PC-3 (cell line): ENCODE measurements around the gene HRH2. TPM values are rescaled to one million over a fixed set of nuclear protein-coding genes. Genes with fewer than 3 reads are reported as not detected.

Experiments used
- ATAC-seq: fragments of 200-7000 bp; cut with Tn5 transposase; 2 replicates; pipeline ENCODE4 v1.9.1; 2020; ENCODE audit warnings: mild to moderate bottlenecking, moderate library complexity
- BruUV-seq: library from RNA; stranded (reverse); fragments of 400-500 nt; replicated peaks from 2 replicates; lab custom pipeline; 2021; lab: Mats Ljungman, UMichigan
- CTCF ChIA-PET: fragments of 300-600 bp; sonication (Branson Sonifier 250); formaldehyde crosslinking; loops from one replicate; lab custom pipeline; 2022; ENCODE audit warnings: antibody characterized with exemption; lab: Charles Lee
- POLR2A ChIA-PET: fragments of 300-600 bp; sonication (Branson Sonifier 250); formaldehyde crosslinking; loops from one replicate; lab custom pipeline; 2022; ENCODE audit warnings: antibody characterized with exemption; ENCODE audit not compliant: unreplicated experiment; lab: Charles Lee
- DNase-seq: peaks from one replicate; pipeline ENCODE4 v3.0.0-alpha.2; 2015
- H2AFZ ChIP-seq: fragments of 300-600 bp; sonication (generic); 2 replicates; pipeline ENCODE4 v1.6.0; 2016; ENCODE audit warnings: antibody characterized with exemption, low read length
- H3F3A ChIP-seq: fragments of 300-600 bp; sonication (generic); one replicate; pipeline ENCODE4 v1.6.0; 2017; ENCODE audit warnings: antibody characterized with exemption, low read length, control low read depth, mild to moderate bottlenecking; ENCODE audit not compliant: unreplicated experiment
- H3K27ac ChIP-seq: fragments of 300-600 bp; sonication (generic); 2 replicates; pipeline ENCODE4 v1.5.1; 2016; ENCODE audit warnings: mild to moderate bottlenecking, low read length
- H3K27me3 ChIP-seq: fragments of 300-600 bp; sonication (generic); 2 replicates; pipeline ENCODE4 v1.6.1; 2016; ENCODE audit warnings: low read length, mixed read lengths
- H3K36me3 ChIP-seq: fragments of 300-600 bp; sonication (generic); 2 replicates; pipeline ENCODE4 v1.6.1; 2016; ENCODE audit warnings: low read depth, mixed run types, low read length, mixed read lengths
- H3K4me1 ChIP-seq: fragments of 300-600 bp; sonication (generic); 2 replicates; pipeline ENCODE4 v1.5.1; 2016; ENCODE audit warnings: low read length; ENCODE audit not compliant: insufficient read depth
- H3K4me2 ChIP-seq: fragments of 300-600 bp; sonication (generic); 2 replicates; pipeline ENCODE4 v1.6.0; 2016; ENCODE audit warnings: low read length
- H3K4me3 ChIP-seq: fragments of 300-600 bp; sonication (generic); 2 replicates; pipeline ENCODE4 v1.5.1; 2016; ENCODE audit warnings: mild to moderate bottlenecking, low read length, mixed read lengths
- H3K79me2 ChIP-seq: fragments of 300-600 bp; sonication (generic); 2 replicates; pipeline ENCODE4 v1.6.1; 2017; ENCODE audit warnings: low read length, mixed read lengths
- H3K9ac ChIP-seq: fragments of 300-600 bp; sonication (generic); 2 replicates; pipeline ENCODE4 v1.6.0; 2016; ENCODE audit warnings: mild to moderate bottlenecking, low read length
- H3K9me2 ChIP-seq: fragments of 300-600 bp; sonication (generic); replicated peaks from 2 replicates; pipeline ENCODE4 v1.6.1; 2016; ENCODE audit warnings: mixed run types, low read length, mixed read lengths
- H3K9me3 ChIP-seq: fragments of 300-600 bp; sonication (generic); 2 replicates; pipeline ENCODE4 v1.6.1; 2016; ENCODE audit warnings: low read length, mixed read lengths
- H4K20me1 ChIP-seq: fragments of 300-600 bp; sonication (generic); 2 replicates; pipeline ENCODE4 v1.6.1; 2016; ENCODE audit warnings: low read length, mixed read lengths
- EZH2 ChIP-seq: fragments of 300-600 bp; sonication (generic); IDR thresholded peaks from one replicate; pipeline ENCODE4 v1.6.1; 2017; ENCODE audit warnings: antibody characterized with exemption, mild to moderate bottlenecking, low read length; ENCODE audit not compliant: unreplicated experiment
- EZH2phosphoT487 ChIP-seq: fragments of 300-600 bp; sonication (generic); IDR thresholded peaks from 2 replicates; pipeline ENCODE4 v1.6.1; 2018; ENCODE audit warnings: mild to moderate bottlenecking, antibody characterized with exemption, low read length, borderline replicate concordance
- intact Hi-C: fragments of 100-400 bp; cut with micrococcal nuclease; formaldehyde crosslinking; loops from 2 replicates; pipeline ENCODE4 v1.9.0; 2023
- total RNA-seq: library from RNA; depleted of rRNA; stranded (reverse); fragments of >200 nt; gene quantifications from 2 replicates; pipeline ENCODE4 v1.2.3, GENCODE V29; 2014
- TF ChIP-seq, protein P1 (sequence below): fragments of 300-600 bp; sonication (generic); conservative IDR thresholded peaks from 2 replicates; pipeline ENCODE4 v1.5.1; 2017; ENCODE audit warnings: antibody characterized with exemption, low read depth, mild to moderate bottlenecking, low read length

Gene HRH2
- total RNA-seq, 1 experiment from 2014 or later, result not detected

DNA sequence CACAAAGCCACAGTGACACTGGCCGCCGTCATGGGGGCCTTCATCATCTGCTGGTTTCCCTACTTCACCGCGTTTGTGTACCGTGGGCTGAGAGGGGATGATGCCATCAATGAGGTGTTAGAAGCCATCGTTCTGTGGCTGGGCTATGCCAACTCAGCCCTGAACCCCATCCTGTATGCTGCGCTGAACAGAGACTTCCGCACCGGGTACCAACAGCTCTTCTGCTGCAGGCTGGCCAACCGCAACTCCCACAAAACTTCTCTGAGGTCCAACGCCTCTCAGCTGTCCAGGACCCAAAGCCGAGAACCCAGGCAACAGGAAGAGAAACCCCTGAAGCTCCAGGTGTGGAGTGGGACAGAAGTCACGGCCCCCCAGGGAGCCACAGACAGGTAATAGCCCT is 26.1 kb downstream of the HRH2 start:
- POLR2A ChIA-PET, result no interaction called here
- CTCF ChIA-PET, result no interaction called here
- intact Hi-C loops, result no loop called here
- no TSS peak for BruUV-seq
- ATAC-seq (no peak), DNase-seq (no peak)
- TF ChIP-seq, protein P1, sequence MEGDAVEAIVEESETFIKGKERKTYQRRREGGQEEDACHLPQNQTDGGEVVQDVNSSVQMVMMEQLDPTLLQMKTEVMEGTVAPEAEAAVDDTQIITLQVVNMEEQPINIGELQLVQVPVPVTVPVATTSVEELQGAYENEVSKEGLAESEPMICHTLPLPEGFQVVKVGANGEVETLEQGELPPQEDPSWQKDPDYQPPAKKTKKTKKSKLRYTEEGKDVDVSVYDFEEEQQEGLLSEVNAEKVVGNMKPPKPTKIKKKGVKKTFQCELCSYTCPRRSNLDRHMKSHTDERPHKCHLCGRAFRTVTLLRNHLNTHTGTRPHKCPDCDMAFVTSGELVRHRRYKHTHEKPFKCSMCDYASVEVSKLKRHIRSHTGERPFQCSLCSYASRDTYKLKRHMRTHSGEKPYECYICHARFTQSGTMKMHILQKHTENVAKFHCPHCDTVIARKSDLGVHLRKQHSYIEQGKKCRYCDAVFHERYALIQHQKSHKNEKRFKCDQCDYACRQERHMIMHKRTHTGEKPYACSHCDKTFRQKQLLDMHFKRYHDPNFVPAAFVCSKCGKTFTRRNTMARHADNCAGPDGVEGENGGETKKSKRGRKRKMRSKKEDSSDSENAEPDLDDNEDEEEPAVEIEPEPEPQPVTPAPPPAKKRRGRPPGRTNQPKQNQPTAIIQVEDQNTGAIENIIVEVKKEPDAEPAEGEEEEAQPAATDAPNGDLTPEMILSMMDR, result no peak
- TF ChIP-seq EZH2 (no peak), EZH2phosphoT487 (no peak)
- Histone ChIP-seq H3K9me3 (no peaks in the 10 kb centered on the region), H3K9me2 (no peaks in the 10 kb centered on the region), H3K36me3 (no peaks in the 10 kb centered on the region), H3K27ac (no peak overlapping the region), H4K20me1 (no peaks in the 10 kb centered on the region), H2AFZ (no peak overlapping the region), H3K4me2 (no peak overlapping the region), H3K79me2 (no peaks in the 10 kb centered on the region), H3K9ac (no peak overlapping the region), H3K27me3 (peaks cover 79% of the 10 kb centered on the region), H3F3A (no peaks in the 10 kb centered on the region), H3K4me1 (no peaks in the 10 kb centered on the region), H3K4me3 (no peak overlapping the region)

DNA sequence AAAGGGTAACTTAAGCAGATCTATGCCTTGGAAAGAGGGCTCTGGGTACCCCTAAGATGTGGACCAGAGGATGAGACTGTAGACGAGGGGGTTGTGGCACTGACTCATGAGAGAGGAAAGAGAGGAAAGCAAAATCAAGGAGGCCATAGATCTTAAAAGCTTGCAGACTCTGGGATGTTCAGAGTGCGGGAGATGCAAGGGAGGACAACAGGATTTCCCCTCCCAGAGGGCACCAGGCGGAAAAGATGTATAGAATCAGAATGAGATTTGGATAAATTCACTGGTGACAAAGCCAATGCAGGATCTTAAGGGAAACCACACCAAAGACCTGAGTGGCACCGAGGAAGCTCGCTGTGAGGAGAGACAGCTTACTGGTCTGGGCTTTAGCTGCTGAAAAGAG is 27.1 kb downstream of the HRH2 start:
- Histone ChIP-seq H3K9ac (no peak overlapping the region), H3K79me2 (no peaks in the 10 kb centered on the region), H3K4me1 (no peaks in the 10 kb centered on the region), H3K9me3 (no peaks in the 10 kb centered on the region), H3K36me3 (no peaks in the 10 kb centered on the region), H4K20me1 (no peaks in the 10 kb centered on the region), H3K9me2 (no peaks in the 10 kb centered on the region), H3K27me3 (peaks cover 79% of the 10 kb centered on the region), H3K4me2 (no peak overlapping the region), H3F3A (no peaks in the 10 kb centered on the region), H3K27ac (no peak overlapping the region), H3K4me3 (no peak overlapping the region), H2AFZ (no peak overlapping the region)
- DNase-seq, result no peak
- no TSS peak for BruUV-seq
- TF ChIP-seq EZH2phosphoT487, result no peak
- TF ChIP-seq, protein P1, result no peak
- TF ChIP-seq EZH2, result no peak
- ChIA-PET POLR2A (no interaction called here), CTCF (no interaction called here)
- intact Hi-C loops, result no loop called here
- no peak for ATAC-seq

DNA sequence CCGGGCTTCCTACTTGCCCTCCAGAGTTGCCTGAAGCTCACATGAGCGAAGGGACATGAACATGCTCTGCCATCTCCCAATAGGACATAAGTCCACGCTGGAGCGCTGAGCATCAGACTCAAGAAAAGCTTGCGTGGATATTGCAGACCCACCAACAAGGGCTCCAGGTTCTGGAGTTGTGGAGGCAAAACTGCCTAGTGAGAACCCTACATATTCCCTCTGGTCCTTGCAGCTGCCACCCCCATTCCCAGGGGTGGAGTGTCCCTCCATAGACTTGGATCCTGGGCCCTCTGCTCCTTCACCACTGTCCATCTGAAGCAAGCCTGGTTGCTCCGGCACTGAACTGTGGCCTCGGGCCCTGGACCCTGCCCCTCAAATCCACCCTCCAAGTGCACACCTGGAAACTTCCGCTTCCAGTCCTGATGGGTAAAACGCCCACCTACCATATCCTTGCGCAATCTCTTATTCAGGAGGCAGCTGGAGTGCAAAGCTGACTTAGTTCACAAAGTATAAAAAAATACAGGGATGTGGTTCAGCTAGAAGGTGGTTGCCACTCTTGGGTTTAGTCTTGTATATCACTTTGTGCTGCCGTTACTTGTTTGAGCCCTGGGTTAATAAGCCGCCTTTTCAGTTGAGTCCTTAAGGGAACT is 28.0 kb downstream of the HRH2 start:
- ChIA-PET POLR2A (no interaction called here), CTCF (no interaction called here)
- no peaks in the 10 kb centered on the region for H4K20me1 ChIP-seq
- no peaks in the 10 kb centered on the region for H3K9me3 ChIP-seq
- H3K9ac ChIP-seq, result no peak overlapping the region
- intact Hi-C loops, result no loop called here
- no peak overlapping the region for H3K4me3 ChIP-seq
- H3K79me2 ChIP-seq, result no peaks in the 10 kb centered on the region
- no TSS peak for BruUV-seq
- H3K27ac ChIP-seq, result no peak overlapping the region
- no peak overlapping the region for H3K4me2 ChIP-seq
- TF ChIP-seq EZH2phosphoT487 (no peak), EZH2 (no peak)
- TF ChIP-seq, protein P1, result no peak
- no peak for ATAC-seq
- DNase-seq, result no peak
- H3K36me3 ChIP-seq, result no peaks in the 10 kb centered on the region
- H3K4me1 ChIP-seq, result no peaks in the 10 kb centered on the region
- peaks cover 79% of the 10 kb centered on the region for H3K27me3 ChIP-seq
- no peaks in the 10 kb centered on the region for H3K9me2 ChIP-seq
- no peak overlapping the region for H2AFZ ChIP-seq
- H3F3A ChIP-seq, result no peaks in the 10 kb centered on the region
